ENCODE results near the gene CDC42BPB.
"Not testable (repeated sequence)": the region's sequence is repeated elsewhere in the genome, so short reads cannot be mapped to it uniquely, and the experiment has no call there.

The CDC42BPB gene

GRCh38 chr14:103033681-103034096, 23.7 kb downstream of the CDC42BPB start:
- DNase-seq = no peak

- no peak for DNase-seq
These were observed 25.4 kb downstream of the CDC42BPB start for GRCh38 chr14:103031956-103032355.

- no peak for DNase-seq
These were observed 25.8 kb downstream of the CDC42BPB start for GRCh38 chr14:103031566-103031911.

GRCh38 chr14:103030741-103031565, 26.4 kb downstream of the CDC42BPB start:
- DNase-seq = no peak

DNA sequence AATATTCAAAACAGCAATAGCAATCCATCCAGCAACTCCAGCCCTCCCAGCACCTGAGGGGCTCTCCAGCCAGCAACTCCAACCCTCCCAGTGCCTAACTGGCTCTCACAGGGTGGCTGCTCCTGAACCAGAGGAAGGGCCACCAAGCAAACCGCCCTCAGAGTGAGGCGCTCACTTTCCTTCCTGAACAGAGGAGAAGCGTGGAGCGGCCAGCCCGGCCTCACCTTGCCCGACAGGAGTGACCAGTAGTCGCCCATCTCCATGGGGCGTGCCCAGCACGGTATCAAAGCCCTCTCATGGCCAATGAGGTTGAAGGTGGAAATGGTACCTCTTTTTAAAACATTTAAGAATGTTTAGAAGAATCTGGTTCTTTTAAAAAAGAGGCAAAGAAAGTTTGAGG, 27.4 kb downstream of the CDC42BPB start:
- DNase-seq = no peak

DNA sequence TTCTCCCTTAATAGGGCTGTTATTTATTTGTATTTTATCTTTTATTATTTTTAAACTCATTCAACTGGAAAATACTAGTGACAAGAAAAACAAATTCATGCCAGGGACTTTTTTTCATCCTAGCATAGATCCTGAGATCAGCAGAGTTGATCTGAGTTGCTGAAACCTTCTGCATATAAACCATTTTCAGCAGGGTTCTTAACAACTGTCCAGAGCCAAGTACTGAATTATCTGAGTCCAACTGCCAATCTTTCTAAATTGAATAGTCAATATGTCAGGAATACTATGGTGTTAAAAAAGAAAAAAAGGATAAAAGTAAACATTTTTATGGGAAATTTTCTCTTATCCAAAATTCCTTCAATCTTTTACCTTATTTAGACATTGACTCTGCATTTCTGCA, 28.6 kb downstream of the CDC42BPB start:
- DNase-seq = no peak

- no peak for DNase-seq
These were observed 29.1 kb downstream of the CDC42BPB start for GRCh38 chr14:103028161-103028767.

DNA sequence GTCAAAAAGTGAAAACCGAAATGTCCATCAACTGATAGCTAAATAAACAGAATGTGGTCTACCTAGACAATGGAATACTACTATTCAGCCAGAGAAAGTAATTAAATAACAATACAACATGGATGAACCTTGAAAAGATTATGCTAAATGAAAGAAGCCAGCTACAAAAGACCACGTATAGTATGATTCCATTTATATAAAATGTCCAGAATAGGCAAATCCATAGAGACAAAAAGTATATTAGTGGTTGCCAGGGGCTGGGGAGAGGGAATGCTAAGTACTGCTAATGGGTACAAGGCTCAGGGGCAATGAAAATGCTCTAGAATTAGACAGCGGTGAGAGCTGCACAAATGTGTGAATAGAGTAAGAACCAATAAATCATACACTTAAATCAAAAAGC, 29.9 kb downstream of the CDC42BPB start:
- DNase-seq = no peak

- no peak for DNase-seq
These were observed 30.4 kb downstream of the CDC42BPB start for GRCh38 chr14:103026988-103027387.

GRCh38 chr14:103026196-103026595, 31.2 kb downstream of the CDC42BPB start:
- DNase-seq = not testable (repeated sequence)

- DNase-seq = no peak
These were observed 33.4 kb downstream of the CDC42BPB start for GRCh38 chr14:103023881-103024473.

DNA sequence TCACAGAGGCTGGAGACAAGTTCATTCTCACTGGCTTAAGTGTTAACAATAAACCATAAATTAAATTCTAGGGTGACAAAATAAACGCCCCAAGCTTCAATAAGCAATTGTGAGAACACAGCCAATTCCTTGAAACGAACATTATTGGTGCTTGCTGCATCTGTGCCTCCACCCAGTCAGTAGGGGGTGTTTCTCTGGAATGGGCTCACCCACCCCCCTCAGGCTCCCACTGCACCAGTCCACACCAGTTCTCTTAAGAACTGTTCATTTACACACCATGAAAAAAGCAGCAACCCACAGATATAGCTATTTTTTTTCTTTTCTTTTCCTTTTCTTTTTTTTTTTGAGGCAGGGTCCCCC, 34.7 kb downstream of the CDC42BPB start:
- DNase-seq = no peak

DNA sequence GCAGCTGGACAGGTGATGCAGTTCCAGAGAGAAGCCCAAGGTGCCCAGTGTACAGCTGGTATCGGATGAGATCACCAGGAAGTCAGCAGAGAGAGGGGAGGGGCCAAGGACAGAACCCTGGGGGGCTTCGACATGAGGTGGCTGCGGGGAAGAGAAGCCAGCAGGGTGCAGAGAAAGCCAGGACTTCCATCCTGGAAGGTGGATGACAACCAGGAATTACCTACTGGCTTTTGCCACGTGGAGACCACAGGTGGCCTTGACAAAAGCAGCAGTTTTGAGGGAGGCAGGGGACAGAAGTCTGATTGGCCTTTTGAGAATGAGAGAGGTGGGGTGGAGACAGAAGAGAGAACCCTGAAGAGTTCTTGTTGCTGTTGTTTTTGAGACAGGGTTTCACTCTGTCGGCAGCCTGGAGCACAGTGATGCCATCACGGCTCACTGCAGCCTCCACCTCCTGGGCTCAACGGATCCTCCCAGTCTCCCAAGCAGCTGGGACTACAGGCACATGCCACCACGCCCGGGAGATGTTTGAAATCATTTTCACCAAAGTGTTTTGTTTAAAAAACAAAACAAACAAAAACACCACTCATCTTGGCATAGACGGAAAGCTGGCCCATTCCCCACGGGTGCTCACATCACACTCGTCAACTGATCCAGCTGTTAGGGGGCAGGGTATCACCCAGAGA, 35.2 kb downstream of the CDC42BPB start:
- DNase-seq = no peak

GRCh38 chr14:103021684-103022001, 35.7 kb downstream of the CDC42BPB start:
- no peak for DNase-seq

DNA sequence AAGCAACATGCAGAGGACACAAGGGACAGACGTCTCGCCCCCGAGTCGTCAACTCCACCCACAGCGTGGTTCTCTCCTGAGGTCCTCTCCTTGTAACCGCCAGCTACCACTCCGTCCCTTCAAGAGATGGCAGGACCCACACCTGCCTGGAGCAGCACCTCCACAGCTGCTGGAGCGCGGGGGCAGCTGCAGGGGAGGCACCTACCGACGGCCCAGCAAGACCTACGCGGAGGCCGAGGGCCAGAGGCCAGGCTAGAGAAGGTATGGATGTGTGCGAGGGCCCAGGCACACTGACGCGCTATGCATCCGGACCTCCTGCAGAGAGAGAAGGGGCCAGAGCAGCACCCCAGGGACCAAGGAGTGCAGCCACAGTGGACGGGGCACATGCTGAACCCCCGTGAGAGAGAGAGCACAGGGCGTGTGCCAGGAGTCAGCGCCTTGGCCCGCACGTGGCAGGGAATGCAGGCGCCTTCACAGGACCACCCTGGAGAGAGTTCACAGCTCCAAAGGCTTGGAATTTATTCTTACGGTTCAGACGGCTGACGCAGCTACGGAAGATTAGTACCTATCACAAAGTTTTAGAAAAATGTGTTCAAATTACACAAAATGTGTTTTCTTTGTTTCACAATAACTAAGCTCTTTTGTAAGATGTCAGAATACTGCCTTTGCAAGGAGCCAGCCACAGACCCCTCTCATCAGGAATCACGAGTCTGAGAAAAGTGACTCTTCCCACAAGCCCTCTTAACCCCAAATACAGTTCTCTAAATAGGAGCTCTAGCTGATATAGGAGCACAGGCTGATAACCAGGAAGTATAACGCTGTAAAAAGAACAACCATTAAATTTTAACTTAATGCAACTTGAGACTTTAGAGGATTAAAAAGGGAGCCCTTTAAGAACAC, 36.8 kb downstream of the CDC42BPB start:
- DNase-seq = no peak

DNA sequence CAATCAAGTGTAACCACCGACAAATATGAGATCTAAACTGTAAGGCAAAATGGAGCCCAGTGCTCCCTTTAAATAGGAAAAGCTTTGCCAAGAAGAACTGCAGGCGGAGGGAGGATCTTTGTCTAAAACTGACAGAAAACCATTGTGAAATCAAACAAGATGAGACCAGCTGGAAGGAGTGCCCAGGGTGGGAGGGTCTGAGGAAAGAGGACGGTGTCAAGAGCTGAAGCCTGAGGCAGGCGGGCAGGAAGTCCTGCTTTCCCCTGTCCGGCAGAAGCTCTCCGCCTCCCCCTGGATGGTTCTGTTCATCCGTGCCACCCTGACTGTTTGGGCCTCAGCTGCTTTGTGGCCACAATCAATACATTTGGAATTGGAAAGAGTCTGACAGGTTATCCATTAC, 37.5 kb downstream of the CDC42BPB start:
- DNase-seq = no peak

GRCh38 chr14:103019236-103019635, 38.1 kb downstream of the CDC42BPB start:
- DNase-seq = no peak

- no peak for DNase-seq
These were observed 40.8 kb downstream of the CDC42BPB start for GRCh38 chr14:103016594-103016993.

GRCh38 chr14:103016071-103016470, 41.3 kb downstream of the CDC42BPB start:
- no peak for DNase-seq

DNA sequence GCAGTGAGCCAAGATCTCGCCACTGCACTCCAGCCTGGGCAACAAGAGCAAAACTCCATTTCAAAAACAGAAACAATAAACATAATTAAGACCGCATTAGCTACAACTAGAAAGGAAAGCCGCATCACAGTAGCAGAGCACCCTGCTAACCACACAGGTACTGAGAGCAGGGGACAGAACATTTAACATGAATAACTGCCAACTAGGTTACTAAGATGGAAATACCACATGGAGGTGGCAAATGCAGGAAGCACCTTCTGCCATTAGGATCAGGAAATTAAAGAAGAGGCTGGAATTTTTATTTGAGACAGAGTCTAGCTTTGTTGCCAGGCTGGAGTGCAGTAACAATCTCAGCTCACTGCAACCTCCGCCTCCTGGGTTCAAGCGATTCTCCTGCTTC, 41.9 kb downstream of the CDC42BPB start:
- no peak for DNase-seq

- DNase-seq = no peak
These were observed 42.7 kb downstream of the CDC42BPB start for GRCh38 chr14:103014466-103015228.

DNA sequence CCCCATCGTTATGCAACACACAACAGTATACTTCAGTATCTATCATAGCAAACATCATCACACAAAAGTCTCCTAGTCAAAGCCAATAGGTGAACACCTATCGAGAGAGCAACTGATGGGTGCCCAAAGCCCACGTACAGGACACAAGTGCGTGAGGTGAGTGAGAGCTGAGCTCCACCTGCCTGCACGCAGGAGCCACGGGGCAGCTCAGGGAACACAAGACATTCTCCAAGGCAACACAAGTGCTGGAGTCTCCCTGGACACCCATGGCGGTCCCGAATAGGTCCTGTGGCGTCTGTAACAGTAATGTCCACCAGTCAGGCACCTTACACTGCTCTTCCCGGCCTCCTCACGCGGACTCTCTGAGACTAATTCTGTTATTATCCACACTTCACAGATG, 44.3 kb downstream of the CDC42BPB start:
- DNase-seq = no peak
